Peyer's patch (tissue), 4 donors: ENCODE results near the gene NHERF1.

ENCODE experiments used
- POLR2A ChIP-seq, 2 donors: fragments of 450-650 bp; IDR thresholded peaks; one replicate each; pipeline ENCODE4 v1.5.1; 2017; ENCODE audit warnings: antibody characterized with exemption in 2 of 2, mild to moderate bottlenecking in 2 of 2, moderate library complexity in 2 of 2
- TF ChIP-seq, protein P1 (sequence below), 6 experiments: fragments of 450-650 bp in 4 of 6; fragments of 200-600 bp in 2 of 6; sonication (generic) in 1 of 6; IDR thresholded peaks; one replicate each; pipeline ENCODE4 v1.5.1; 2017 to 2019; ENCODE audit warnings: antibody characterized with exemption in 6 of 6, mild to moderate bottlenecking in 3 of 6, moderate library complexity in 1 of 6

DNA sequence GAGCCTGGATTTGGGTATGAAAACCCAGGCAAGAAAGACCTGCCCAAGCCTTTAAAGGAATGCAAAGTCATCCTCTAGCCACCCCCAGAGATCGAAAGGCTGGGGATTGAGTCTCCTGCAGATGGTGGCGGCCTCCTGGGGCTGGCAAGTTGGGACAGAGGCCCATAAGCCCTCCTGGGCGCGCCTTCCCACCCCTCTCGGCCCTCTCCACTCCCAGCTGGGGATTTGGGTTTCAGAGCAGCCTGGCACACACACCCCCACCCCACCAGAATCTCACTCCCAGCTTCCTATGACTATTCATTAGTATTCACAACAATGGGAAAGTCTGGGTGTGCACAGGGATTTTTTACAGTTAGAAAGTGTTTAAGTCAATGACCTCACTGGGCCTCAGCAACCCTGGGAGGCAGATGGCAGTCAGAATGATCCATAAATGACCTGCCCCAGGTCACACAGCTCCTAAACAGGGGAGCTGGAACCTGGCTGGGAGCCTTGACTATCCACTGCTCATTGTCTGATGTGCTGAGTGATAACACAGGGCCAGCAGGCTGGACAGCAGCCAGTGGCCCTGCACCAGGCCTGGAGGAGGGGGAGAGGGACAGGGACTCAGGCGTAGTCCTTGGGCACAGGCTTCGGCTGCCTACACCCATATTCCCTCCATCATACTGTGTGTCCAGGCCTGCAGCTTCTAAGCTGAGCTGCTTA is 12.1 kb downstream of the NHERF1 start:
- TF ChIP-seq POLR2A (IDR thresholded peaks at IDR 0.05), result no peak
- TF ChIP-seq, protein P1, sequence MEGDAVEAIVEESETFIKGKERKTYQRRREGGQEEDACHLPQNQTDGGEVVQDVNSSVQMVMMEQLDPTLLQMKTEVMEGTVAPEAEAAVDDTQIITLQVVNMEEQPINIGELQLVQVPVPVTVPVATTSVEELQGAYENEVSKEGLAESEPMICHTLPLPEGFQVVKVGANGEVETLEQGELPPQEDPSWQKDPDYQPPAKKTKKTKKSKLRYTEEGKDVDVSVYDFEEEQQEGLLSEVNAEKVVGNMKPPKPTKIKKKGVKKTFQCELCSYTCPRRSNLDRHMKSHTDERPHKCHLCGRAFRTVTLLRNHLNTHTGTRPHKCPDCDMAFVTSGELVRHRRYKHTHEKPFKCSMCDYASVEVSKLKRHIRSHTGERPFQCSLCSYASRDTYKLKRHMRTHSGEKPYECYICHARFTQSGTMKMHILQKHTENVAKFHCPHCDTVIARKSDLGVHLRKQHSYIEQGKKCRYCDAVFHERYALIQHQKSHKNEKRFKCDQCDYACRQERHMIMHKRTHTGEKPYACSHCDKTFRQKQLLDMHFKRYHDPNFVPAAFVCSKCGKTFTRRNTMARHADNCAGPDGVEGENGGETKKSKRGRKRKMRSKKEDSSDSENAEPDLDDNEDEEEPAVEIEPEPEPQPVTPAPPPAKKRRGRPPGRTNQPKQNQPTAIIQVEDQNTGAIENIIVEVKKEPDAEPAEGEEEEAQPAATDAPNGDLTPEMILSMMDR (IDR thresholded peaks at IDR 0.05), result no peak
